T-helper 2 cell treated with Interferon-gamma antibody and Interleukin-4, amounts not matched to agents 5 μg/mL and 100 μg/mL, for 36 hours (primary cell): ENCODE results near the gene UVRAG.
"Not testable (repeated sequence)": the region's sequence is repeated elsewhere in the genome, so short reads cannot be mapped to it uniquely, and the experiment has no call there.

ENCODE experiments used
- DNase-seq: peaks from one replicate; pipeline ENCODE4 v3.0.0; 2021; ENCODE audit warnings: low spot score
- H3K27ac Mint-ChIP-seq: one replicate; pipeline ENCODE4 v1.8.0; 2021; ENCODE audit warnings: mild to moderate bottlenecking, mixed read lengths
- H3K27me3 Mint-ChIP-seq: one replicate; pipeline ENCODE4 v1.8.0; 2021; ENCODE audit warnings: low read depth, mixed read lengths
- H3K36me3 Mint-ChIP-seq: one replicate; pipeline ENCODE4 v1.8.0; 2021; ENCODE audit warnings: low read depth, mixed read lengths
- H3K4me1 Mint-ChIP-seq: one replicate; pipeline ENCODE4 v1.8.0; 2021; ENCODE audit warnings: low read depth, mixed read lengths
- H3K4me3 Mint-ChIP-seq: one replicate; pipeline ENCODE4 v1.8.0; 2022; ENCODE audit warnings: mild to moderate bottlenecking, moderate library complexity, mixed read lengths
- H3K9me3 Mint-ChIP-seq: one replicate; pipeline ENCODE4 v1.8.0; 2021; ENCODE audit warnings: mixed read lengths

The UVRAG gene

DNA sequence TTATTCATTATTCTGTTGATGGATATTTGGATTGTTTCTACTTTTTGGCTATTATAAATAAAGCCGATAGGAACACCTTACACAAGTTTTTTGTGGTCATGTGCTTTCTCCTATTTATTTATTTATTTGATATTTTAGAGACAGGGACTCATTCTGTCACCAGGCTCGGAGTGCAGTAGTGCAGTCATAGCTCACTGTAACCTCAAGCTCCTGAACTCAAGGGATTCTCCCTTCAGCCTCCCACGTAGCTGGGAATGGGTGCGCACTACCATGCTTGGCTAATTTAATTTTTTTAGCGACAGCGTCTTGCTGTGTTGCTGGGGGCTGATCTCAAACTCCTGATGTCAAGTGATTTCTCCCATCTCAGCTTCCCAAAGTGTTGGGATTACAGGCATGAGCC, 135.1 kb downstream of the UVRAG start:
- Mint-ChIP-seq H3K9me3 (no peaks in the 10 kb centered on the region), H3K4me1 (peaks cover 4% of the 10 kb centered on the region), H3K36me3 (no peaks in the 10 kb centered on the region), H3K27ac (no peak overlapping the region), H3K4me3 (no peak overlapping the region), H3K27me3 (no peaks in the 10 kb centered on the region)
- DNase-seq, result no peak

DNA sequence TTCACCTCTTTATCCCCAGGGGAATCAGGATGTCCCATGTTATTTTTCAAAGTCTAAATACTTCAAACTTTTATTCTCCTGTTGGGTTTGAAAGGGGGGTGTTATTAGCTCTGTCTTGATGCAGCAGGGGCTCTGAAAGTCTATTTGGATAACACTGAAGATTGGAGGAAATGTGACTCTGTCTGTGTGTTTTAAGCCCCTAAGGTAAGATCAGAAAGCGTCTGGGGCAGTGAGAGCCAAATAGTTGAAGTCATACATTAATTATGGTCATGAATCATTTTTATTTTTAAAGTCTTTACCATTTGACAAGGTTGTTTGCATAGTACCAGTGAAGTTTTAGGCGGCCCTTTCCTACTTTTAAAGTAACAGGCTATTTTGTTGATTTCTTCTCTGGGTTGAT, 139.0 kb downstream of the UVRAG start:
- no peak for DNase-seq
- no peaks in the 10 kb centered on the region for H3K4me1 Mint-ChIP-seq
- H3K9me3 Mint-ChIP-seq, result no peaks in the 10 kb centered on the region
- no peaks in the 10 kb centered on the region for H3K36me3 Mint-ChIP-seq
- no peak overlapping the region for H3K27ac Mint-ChIP-seq
- no peak overlapping the region for H3K4me3 Mint-ChIP-seq
- no peaks in the 10 kb centered on the region for H3K27me3 Mint-ChIP-seq

DNA sequence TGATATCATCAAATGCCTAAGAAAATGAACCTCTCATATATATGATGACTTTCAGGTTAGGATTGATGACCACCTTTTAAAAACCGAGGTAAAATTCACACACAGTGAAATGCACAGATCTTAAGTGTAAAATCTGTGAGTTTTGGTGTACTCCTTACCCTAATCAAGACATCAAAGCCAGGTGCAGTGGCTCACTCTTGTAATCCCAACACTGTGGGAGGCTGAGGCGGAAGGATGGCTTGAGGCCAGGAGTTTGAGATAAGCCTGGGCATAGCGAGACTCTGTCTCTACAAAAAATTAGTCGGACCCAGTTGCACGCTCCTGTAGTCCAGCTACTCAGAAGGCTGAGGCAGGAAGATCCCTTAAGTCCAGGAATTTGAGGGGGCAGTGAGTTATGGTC, 140.4 kb downstream of the UVRAG start:
- Mint-ChIP-seq H3K27me3 (no peaks in the 10 kb centered on the region), H3K4me3 (no peak overlapping the region), H3K27ac (no peak overlapping the region), H3K36me3 (no peaks in the 10 kb centered on the region), H3K4me1 (peaks cover 5% of the 10 kb centered on the region), H3K9me3 (no peaks in the 10 kb centered on the region)
- no peak for DNase-seq

DNA sequence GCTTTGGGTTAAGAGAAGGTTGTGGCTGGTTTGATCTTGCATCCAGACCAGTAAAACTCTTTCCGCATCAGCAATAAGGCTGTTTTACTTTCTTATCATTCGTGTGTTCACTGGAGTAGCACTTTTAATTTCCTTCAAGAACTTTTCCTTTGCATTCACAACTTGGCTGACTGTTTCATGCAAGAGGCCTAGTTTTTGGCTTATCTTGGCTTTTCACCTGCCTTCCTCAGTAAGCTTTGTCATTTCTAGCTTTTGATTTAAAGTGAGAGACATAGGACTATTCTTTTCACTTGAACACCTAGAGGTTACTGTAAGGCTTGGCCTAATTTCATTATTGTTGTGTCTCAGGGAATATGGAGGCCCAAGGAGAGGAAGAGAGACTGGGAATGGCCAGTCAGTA, 144.5 kb downstream of the UVRAG start:
- no peak overlapping the region for H3K4me3 Mint-ChIP-seq
- no peaks in the 10 kb centered on the region for H3K36me3 Mint-ChIP-seq
- no peaks in the 10 kb centered on the region for H3K9me3 Mint-ChIP-seq
- no peaks in the 10 kb centered on the region for H3K27me3 Mint-ChIP-seq
- peaks cover 5% of the 10 kb centered on the region for H3K4me1 Mint-ChIP-seq
- no peak overlapping the region for H3K27ac Mint-ChIP-seq
- DNase-seq, result no peak

DNA sequence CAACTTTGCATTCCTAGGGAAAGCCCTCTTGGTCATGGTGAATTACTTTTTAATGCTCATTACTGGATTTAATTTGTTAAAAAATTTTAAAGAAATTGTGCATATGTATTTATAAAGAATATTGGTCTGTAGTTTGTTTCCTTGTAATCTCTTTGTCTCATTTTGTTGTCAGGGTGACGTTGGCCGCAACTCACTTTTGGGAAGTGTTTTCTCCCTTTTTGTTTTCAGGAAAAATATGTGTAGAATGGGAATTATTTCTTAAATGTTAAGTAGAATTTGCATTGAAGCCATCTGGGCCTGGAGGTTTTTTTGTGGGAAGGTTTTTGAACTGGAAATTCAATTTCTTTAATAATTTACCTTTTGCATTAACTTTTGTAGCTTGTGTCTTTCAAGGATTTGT, 149.1 kb downstream of the UVRAG start:
- H3K9me3 Mint-ChIP-seq, result no peaks in the 10 kb centered on the region
- no peaks in the 10 kb centered on the region for H3K27me3 Mint-ChIP-seq
- DNase-seq, result no peak
- no peak overlapping the region for H3K4me3 Mint-ChIP-seq
- H3K36me3 Mint-ChIP-seq, result no peaks in the 10 kb centered on the region
- peaks cover 6% of the 10 kb centered on the region for H3K4me1 Mint-ChIP-seq
- H3K27ac Mint-ChIP-seq, result no peak overlapping the region

DNA sequence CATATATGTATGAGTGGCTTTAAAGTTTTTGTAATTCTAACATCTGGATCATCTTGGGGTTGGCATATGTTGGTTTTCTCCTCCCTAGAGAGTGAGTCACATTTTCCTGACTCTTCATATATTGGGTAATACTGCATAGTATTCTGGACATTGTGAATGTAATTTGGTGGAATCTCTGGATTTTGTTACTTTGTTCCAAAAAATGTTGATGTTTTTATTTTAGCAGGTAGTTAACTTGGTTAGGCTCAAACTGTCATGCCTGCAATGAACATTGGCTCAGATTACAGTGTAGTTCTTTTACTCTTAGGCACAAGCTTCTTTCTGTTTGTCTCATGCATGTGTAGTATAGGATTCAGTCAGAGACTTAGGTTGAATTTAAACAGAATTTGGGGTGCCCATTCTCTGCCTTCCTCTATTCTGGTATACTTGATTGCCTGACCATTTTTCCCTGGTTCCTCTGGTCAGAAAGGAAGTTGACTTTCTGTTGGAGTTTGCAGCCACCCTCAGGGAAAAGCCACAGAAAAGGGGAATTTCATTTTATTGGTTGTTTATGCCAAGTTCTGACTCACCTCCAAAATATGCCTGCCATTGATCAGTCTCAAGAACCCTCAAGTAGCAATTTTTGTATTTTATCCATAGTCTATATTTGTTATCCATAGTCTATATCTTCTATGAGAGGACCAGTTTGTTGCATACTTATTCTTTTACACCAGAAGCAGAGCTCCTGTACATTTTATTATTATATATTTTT, 151.7 kb downstream of the UVRAG start:
- DNase-seq, result no peak
- Mint-ChIP-seq H3K36me3 (no peaks in the 10 kb centered on the region), H3K27ac (no peak overlapping the region), H3K4me3 (no peak overlapping the region), H3K27me3 (no peaks in the 10 kb centered on the region), H3K4me1 (peaks cover 2% of the 10 kb centered on the region), H3K9me3 (peaks cover under 1% of the 10 kb centered on the region)

DNA sequence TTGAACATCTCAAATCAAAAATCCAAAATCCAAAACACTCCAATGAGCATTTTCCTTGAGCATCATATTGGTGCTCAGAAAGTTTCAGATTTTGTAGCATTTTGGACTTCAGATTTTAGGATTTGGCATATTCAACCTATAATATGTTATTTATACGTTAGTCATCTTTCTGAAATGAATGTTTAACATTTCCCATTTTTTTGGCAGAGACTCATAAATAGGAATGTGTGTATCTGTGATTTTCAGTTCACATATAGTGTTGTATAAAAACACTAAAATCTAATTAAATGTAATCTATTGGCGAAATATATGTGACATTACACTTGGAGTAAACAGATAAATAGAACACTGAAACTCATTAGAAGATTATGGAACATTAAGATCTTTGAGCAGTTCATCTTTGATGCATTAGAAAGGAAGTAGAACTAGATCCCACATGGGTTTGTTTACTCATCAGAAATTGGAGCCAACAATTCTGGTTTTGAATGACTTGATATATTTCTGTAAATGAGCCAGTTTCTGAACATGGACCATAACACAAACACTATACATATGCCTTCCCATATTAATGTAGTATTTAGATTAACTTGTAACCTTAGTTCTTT, 153.1 kb downstream of the UVRAG start:
- DNase-seq, result no peak
- Mint-ChIP-seq H3K9me3 (peaks cover 13% of the 10 kb centered on the region), H3K27ac (no peak overlapping the region), H3K4me3 (no peak overlapping the region), H3K27me3 (no peaks in the 10 kb centered on the region), H3K36me3 (peaks cover 3% of the 10 kb centered on the region), H3K4me1 (peaks cover 2% of the 10 kb centered on the region)

DNA sequence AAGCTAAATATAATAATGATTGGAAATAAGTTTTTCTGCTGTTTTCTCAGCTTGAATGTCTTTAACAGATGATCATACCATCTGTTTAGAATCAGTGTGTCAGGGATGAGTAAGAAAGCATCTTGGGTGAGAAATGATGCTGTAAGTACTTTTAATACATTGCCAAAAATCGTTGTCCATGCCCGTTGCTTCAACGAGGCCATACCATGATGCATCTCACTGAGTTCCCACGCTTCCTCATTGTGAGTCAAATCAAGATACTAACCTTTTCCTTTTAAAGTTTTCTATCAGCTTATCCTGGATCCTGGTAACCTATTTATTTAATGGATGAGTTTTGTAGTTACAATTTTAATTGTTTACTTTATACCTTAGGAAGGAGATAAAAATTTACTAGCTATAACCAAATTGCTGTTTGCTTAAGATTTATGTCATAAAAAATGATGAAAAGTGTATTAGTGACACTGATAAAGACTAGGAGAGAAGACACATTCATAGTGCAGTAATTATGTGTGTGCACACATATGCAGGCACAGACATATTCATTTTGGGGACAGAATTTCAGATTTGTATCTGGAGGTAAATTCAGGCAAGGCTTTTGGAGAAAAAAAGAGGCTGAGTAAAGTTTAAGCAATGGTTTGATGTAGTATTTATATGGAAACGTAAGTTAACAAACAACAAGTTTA, 154.8 kb downstream of the UVRAG start:
- Mint-ChIP-seq H3K27me3 (no peaks in the 10 kb centered on the region), H3K4me3 (no peak overlapping the region), H3K4me1 (peaks cover 2% of the 10 kb centered on the region), H3K9me3 (peaks cover 24% of the 10 kb centered on the region), H3K36me3 (peaks cover 8% of the 10 kb centered on the region), H3K27ac (no peak overlapping the region)
- no peak for DNase-seq

DNA sequence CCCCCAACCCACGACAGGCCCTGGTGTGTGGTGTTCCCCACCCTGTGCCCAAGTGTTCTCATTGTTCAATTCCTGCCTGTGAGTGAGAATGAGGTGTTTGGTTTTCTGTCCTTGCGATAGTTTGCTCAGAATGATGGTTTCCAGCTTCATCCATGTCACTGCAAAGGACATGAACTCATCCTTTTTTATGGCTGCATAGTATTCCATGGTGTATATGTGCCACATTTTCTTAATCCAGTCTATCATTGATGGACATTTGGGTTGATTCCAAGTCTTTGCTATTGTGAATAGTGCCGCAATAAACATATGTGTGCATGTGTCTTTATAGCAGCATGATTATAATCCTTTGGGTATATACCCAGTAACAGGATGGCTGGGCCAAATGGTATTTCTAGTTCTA, 158.7 kb downstream of the UVRAG start:
- H3K4me3 Mint-ChIP-seq, H3K36me3 Mint-ChIP-seq, DNase-seq, H3K4me1 Mint-ChIP-seq, H3K27me3 Mint-ChIP-seq, H3K27ac Mint-ChIP-seq: not testable (repeated sequence)
- H3K9me3 Mint-ChIP-seq, result peaks cover 24% of the 10 kb centered on the region

DNA sequence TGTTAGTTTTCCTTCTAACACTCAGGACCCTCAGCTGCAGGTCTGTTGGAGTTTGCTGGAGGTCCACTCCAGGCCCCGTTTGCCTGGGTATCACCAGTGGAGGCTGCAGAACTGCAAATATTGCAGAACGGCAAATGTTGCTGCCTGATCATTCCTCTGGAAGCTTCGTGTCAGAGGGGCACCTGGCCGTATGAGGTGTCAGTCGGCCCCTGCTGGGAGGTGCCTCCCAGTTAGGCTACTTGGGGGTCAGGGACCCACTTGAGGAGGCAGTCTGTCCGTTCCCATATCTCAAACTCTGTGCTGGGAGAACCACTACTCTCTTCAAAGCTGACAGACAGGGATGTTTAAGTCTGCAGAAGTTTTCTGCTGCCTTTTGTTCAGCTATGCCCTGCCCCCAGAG, 164.1 kb downstream of the UVRAG start:
- DNase-seq, H3K4me3 Mint-ChIP-seq, H3K9me3 Mint-ChIP-seq, H3K4me1 Mint-ChIP-seq, H3K27ac Mint-ChIP-seq, H3K27me3 Mint-ChIP-seq, H3K36me3 Mint-ChIP-seq: not testable (repeated sequence)

DNA sequence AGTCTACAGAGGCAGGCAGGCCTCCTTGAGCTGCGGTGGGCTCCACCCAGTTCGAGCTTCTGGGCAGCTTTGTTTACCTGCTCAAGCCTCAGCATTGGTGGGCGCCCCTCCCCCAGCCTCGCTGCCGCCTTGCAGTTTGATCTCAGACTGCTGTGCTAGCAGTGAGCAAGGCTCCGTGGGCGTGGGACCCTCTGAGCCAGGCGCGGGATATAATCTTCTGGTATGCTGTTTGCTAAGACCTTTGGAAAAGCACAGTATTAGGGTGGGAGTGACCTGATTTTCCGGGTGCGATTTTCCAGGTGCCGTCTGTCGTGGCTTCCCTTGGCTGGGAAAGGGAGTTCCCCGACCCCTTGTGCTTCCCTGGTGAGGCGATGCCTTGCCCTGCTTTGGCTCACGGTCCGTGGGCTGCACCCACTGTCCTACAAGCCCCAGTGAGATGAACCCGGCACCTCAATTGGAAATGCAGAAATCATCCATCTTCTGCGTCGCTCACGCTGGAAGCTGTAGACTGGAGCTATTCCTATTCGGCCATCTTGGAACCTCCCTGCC, 164.5 kb downstream of the UVRAG start:
- not testable (repeated sequence) for H3K36me3 Mint-ChIP-seq, DNase-seq, H3K9me3 Mint-ChIP-seq, H3K4me3 Mint-ChIP-seq, H3K27ac Mint-ChIP-seq, H3K27me3 Mint-ChIP-seq, H3K4me1 Mint-ChIP-seq

DNA sequence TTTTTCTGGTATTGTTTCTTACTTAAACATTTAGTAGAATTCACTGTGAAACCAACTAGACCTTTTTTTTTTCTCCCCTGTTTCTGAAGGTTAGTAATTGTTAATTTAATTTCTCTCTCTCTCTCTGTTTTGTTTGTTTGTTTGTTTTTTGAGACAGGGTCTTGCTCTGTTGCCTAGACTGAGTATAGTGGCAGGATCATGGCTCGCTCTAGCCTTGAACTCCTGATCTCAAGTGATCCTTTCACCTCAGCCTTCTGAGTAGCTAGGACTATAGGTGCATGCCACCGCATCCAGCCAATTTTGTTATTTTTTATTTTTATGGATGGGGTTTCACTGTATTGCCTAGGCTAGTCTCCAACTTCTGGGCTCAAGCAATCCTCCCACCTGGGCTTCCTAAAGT, 165.0 kb downstream of the UVRAG start:
- H3K4me1 Mint-ChIP-seq, result no peaks in the 10 kb centered on the region
- no peaks in the 10 kb centered on the region for H3K9me3 Mint-ChIP-seq
- H3K27me3 Mint-ChIP-seq, result no peaks in the 10 kb centered on the region
- DNase-seq, result no peak
- H3K36me3 Mint-ChIP-seq, result peaks cover 7% of the 10 kb centered on the region
- H3K4me3 Mint-ChIP-seq, result no peak overlapping the region
- H3K27ac Mint-ChIP-seq, result no peak overlapping the region

DNA sequence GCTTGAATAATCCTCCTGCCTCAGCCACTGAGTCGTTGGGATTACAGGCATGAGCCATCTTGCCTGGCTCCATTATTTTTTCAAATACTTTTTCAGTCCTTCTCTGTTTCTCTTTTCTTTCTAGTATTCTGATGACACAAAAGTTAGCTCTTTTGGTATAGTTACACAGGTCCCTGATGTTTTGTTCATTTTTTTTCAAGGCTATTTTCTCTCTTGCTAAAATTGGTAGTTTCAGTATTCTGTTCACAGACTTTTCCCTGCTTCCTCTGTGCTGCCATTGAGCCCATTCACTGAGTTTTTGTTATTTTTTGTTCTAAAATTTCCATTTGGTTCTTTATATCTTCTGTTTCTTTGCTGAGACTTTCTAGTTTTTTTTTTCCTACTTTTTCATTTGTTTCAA, 166.5 kb downstream of the UVRAG start:
- Mint-ChIP-seq H3K4me1 (no peaks in the 10 kb centered on the region), H3K27me3 (no peaks in the 10 kb centered on the region), H3K36me3 (peaks cover 10% of the 10 kb centered on the region), H3K27ac (no peak overlapping the region), H3K4me3 (no peak overlapping the region), H3K9me3 (no peaks in the 10 kb centered on the region)
- no peak for DNase-seq

DNA sequence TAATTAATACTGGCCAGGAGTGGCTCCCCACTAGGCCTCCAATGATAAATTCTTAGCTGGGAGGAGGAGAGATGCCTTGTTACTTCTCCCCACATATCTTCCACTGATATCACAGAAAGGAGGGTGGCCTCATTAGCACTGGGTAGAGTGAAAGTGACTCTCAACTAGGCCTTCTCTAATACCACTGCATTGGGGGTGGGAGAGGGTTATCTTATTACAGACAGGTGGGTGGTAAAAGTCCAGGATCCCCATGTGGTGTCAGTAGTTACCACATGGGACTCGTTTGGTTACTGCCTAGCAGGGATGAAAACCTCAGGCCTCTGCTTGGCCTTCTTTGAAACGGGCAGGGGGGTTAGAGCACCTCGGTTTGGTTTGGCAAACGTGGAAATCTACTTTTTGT, 167.3 kb downstream of the UVRAG start:
- Mint-ChIP-seq H3K4me3 (no peak overlapping the region), H3K27me3 (no peaks in the 10 kb centered on the region), H3K36me3 (peaks cover 10% of the 10 kb centered on the region), H3K4me1 (no peaks in the 10 kb centered on the region), H3K9me3 (no peaks in the 10 kb centered on the region), H3K27ac (no peak overlapping the region)
- DNase-seq, result no peak
